Ishikawa (cell line): ENCODE measurements around the gene ARID1B.

Source experiments
- CEBPB ChIP-seq: IDR thresholded peaks from 2 replicates; pipeline ENCODE4 v1.6.1; 2012
- YY1 ChIP-seq: IDR thresholded peaks from 2 replicates; pipeline ENCODE4 v1.6.1; 2012; ENCODE audit warnings: low read depth

DNA sequence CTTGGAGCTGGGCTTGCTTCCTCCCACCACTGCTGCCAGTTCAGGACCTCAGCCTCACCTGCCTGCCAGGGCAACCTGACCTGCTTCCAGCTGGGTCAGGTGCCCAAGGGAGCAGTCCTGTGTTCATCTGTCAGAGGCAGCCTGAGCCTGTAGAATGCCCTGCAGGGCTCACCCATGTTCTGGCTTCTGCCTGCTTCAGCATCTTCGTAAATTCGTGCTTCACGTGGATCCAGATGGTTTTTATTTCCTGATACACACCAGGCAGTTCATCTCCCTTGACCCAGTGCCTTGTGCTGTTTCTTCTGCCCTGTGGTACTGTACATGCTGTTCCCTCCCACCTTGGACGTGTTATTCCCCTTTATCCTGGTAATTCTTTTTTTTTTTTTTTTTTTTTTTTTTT lies 50.2 kb downstream of the ARID1B start:
- no peak for TF ChIP-seq CEBPB
- no peak for TF ChIP-seq YY1
